Measurements from ENCODE around the gene NOB1. TPM values are rescaled to one million over a fixed set of nuclear protein-coding genes. Genes with fewer than 3 reads are reported as not detected.

NOB1 gene
- total RNA-seq, 1 experiment from 2014 or later, result 31.9 TPM

- H3K79me2 ChIP-seq (ENCODE audit: low read length), result 0 out of 2 replicates have a peak, but pooled peaks cover 26% of the 10 kb centered on the region
Measured at GRCh38 chr16:69744363-69745231, 10.1 kb downstream of the NOB1 start.

DNA sequence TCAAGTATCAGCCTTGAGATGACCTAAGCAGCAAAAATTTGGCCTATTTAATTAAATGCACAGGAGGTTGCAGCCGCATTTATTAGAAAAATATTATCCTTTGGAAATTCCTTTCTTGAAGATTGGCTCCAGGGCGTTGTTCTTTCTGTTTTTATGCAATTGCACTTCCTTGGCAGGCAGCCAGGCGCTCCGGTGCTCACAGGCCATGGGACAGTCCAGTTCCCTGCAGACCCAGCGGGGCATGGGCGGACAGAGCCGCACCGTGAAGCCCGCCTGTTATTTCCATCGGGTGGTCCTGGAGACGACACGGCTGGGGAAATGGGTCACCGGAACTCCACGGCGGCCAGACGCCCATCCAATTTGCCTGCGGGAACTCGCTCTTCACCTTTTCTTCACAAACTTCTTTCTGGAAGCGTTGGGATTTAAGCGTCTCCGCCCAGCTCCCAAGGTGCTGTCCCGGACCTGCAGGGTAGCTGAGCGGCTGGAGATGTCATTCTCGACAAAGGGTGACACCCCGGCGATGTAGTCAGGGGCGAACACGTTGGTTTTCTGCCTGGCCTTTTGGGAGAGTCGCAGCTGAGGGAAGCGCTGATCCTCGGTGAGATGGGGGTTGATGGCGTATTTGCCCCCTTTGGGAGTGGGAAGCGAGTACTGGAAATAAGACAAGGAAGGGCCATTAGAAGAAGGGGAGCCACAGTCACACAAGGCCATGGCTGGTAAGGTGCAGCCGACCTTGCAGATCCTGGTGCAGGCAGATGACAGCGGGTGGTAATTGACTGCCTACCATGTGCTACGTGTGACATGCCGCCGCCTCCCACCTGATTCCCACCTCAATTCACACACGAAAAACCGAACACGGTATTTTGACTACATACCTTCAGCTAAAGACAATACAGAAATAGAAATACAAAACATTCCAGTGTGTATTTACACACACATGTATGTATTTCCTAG lies 12.5 kb downstream of the NOB1 start:
- Histone ChIP-seq H2AFZ (ENCODE audit: low read length) (no peak overlapping the region), H4K20me1 (ENCODE audit: low read length) (0 out of 2 replicates have a peak, but pooled peaks cover 3% of the 10 kb centered on the region), H3K9me2 (replicated peaks; ENCODE audit: low read length) (no peaks in the 10 kb centered on the region), H3K27ac (ENCODE audit: low read length) (peak overlapping the region; percentile 46), H3K4me1 (ENCODE audit: insufficient read depth, low read length) (peaks cover 6% of the 10 kb centered on the region; the same call in 1 of the 2 replicates), H3K4me3 (ENCODE audit: low read length) (no peak overlapping the region), H3K4me2 (ENCODE audit: low read length) (peak overlapping the region; percentile 15; the same call in 1 of the 2 replicates), H3K36me3 (ENCODE audit: low read depth, low read length) (peaks cover 43% of the 10 kb centered on the region), H3K27me3 (ENCODE audit: low read length) (no peaks in the 10 kb centered on the region), H3F3A (ENCODE audit: low read length, unreplicated experiment) (no peaks in the 10 kb centered on the region), H3K9me3 (ENCODE audit: low read length) (no peaks in the 10 kb centered on the region), H3K79me2 (ENCODE audit: low read length) (0 out of 2 replicates have a peak, but pooled peaks cover 14% of the 10 kb centered on the region), H3K9ac (ENCODE audit: low read length) (no peak overlapping the region)
- ATAC-seq (peak; percentile 64), DNase-seq (peak; percentile 37)
- TSS peak; percentile 47 for BruUV-seq (replicated peaks)
- CTCF ChIA-PET, result no interaction called here
- POLR2A ChIA-PET (ENCODE audit: unreplicated experiment), result no interaction called here
- intact Hi-C loops (cut with micrococcal nuclease), result no loop called here
- no peak for TF ChIP-seq EZH2phosphoT487 (IDR thresholded peaks at IDR 0.05; ENCODE audit: borderline replicate concordance, low read length)

More at GRCh38 chr16:69744363-69745231, 10.1 kb downstream of the NOB1 start:
- Histone ChIP-seq H3K4me3 (ENCODE audit: low read length) (no peak overlapping the region), H4K20me1 (ENCODE audit: low read length) (0 out of 2 replicates have a peak, but pooled peaks cover 3% of the 10 kb centered on the region), H3K27ac (ENCODE audit: low read length) (no peak overlapping the region), H3F3A (ENCODE audit: low read length, unreplicated experiment) (no peaks in the 10 kb centered on the region), H3K27me3 (ENCODE audit: low read length) (no peaks in the 10 kb centered on the region), H3K9ac (ENCODE audit: low read length) (no peak overlapping the region), H2AFZ (ENCODE audit: low read length) (no peak overlapping the region), H3K9me2 (replicated peaks; ENCODE audit: low read length) (no peaks in the 10 kb centered on the region), H3K4me1 (ENCODE audit: insufficient read depth, low read length) (peaks cover 6% of the 10 kb centered on the region; the same call in 1 of the 2 replicates), H3K9me3 (ENCODE audit: low read length) (no peaks in the 10 kb centered on the region), H3K36me3 (ENCODE audit: low read depth, low read length) (peaks cover 60% of the 10 kb centered on the region), H3K4me2 (ENCODE audit: low read length) (no peak overlapping the region)
- ChIA-PET POLR2A (ENCODE audit: unreplicated experiment) (no interaction called here), CTCF (no interaction called here)
- DNase-seq (no peak), ATAC-seq (no peak)
- no TSS peak for BruUV-seq (replicated peaks)
- intact Hi-C loops (cut with micrococcal nuclease), result no loop called here
- no peak for TF ChIP-seq EZH2phosphoT487 (IDR thresholded peaks at IDR 0.05; ENCODE audit: borderline replicate concordance, low read length)
- TF ChIP-seq CTCF (conservative IDR thresholded peaks at IDR 0.05; ENCODE audit: low read depth, low read length), result no peak
- TF ChIP-seq EZH2 (IDR thresholded peaks at IDR 0.05; ENCODE audit: low read length, unreplicated experiment), result no peak

DNA sequence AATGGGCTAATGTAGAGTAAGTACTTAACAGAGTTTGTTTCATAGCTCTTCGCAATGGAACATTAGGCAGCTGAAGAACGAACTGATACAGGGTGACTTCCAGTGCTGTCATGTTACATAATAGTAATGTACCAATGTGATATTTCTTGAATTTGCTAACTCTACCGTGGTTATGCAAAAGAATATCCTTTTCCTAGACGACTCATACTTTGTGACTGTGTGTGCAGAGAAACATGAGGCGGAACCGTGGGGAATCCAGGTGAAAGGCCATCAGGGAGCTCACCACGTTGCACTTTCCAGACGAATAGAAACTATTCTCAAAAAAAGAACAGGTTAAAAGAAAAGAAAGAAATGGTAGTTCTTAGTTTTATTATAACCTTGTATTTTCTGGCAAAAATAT lies 13.2 kb downstream of the NOB1 start:
- no peak overlapping the region for H2AFZ ChIP-seq (ENCODE audit: low read length)
- intact Hi-C loops (cut with micrococcal nuclease), result no loop called here
- H4K20me1 ChIP-seq (ENCODE audit: low read length), result 0 out of 2 replicates have a peak, but pooled peaks cover 3% of the 10 kb centered on the region
- 0 out of 2 replicates have a peak, but pooled peaks cover 12% of the 10 kb centered on the region for H3K79me2 ChIP-seq (ENCODE audit: low read length)
- H3K4me3 ChIP-seq (ENCODE audit: low read length), result no peak overlapping the region
- H3K27me3 ChIP-seq (ENCODE audit: low read length), result no peaks in the 10 kb centered on the region
- BruUV-seq (replicated peaks), result no TSS peak
- POLR2A ChIA-PET (ENCODE audit: unreplicated experiment), result no interaction called here
- H3K9ac ChIP-seq (ENCODE audit: low read length), result no peak overlapping the region
- no peaks in the 10 kb centered on the region for H3F3A ChIP-seq (ENCODE audit: low read length, unreplicated experiment)
- H3K27ac ChIP-seq (ENCODE audit: low read length), result peak overlapping the region; percentile 46
- peaks cover 6% of the 10 kb centered on the region; the same call in 1 of the 2 replicates for H3K4me1 ChIP-seq (ENCODE audit: insufficient read depth, low read length)
- TF ChIP-seq EZH2 (IDR thresholded peaks at IDR 0.05; ENCODE audit: low read length, unreplicated experiment) (no peak), EZH2phosphoT487 (IDR thresholded peaks at IDR 0.05; ENCODE audit: borderline replicate concordance, low read length) (no peak), CTCF (conservative IDR thresholded peaks at IDR 0.05; ENCODE audit: low read depth, low read length) (no peak)
- no peaks in the 10 kb centered on the region for H3K9me2 ChIP-seq (replicated peaks; ENCODE audit: low read length)
- CTCF ChIA-PET, result interaction anchor here (0.6 kb wide), 1 partner anchor 12 kb away, joined by 3 read pairs; no protein-coding TSS in a partner anchor
- H3K4me2 ChIP-seq (ENCODE audit: low read length), result peak overlapping the region; percentile 15; the same call in 1 of the 2 replicates
- DNase-seq (peak; percentile 29), ATAC-seq (peak; percentile 31; the same call in 1 of the 2 replicates)
- no peaks in the 10 kb centered on the region for H3K9me3 ChIP-seq (ENCODE audit: low read length)
- peaks cover 41% of the 10 kb centered on the region for H3K36me3 ChIP-seq (ENCODE audit: low read depth, low read length)

Data from PC-3 (cell line).